Measurements from ENCODE around the gene APOF.

The APOF gene

GRCh38 chr12:56334490-56334793 lies 28.2 kb downstream of the APOF start:
- no peak for FAIRE-seq
- TF ChIP-seq CTCF (IDR thresholded peaks at IDR 0.05; ENCODE audit: insufficient read depth, missing control alignments) = no peak

DNA sequence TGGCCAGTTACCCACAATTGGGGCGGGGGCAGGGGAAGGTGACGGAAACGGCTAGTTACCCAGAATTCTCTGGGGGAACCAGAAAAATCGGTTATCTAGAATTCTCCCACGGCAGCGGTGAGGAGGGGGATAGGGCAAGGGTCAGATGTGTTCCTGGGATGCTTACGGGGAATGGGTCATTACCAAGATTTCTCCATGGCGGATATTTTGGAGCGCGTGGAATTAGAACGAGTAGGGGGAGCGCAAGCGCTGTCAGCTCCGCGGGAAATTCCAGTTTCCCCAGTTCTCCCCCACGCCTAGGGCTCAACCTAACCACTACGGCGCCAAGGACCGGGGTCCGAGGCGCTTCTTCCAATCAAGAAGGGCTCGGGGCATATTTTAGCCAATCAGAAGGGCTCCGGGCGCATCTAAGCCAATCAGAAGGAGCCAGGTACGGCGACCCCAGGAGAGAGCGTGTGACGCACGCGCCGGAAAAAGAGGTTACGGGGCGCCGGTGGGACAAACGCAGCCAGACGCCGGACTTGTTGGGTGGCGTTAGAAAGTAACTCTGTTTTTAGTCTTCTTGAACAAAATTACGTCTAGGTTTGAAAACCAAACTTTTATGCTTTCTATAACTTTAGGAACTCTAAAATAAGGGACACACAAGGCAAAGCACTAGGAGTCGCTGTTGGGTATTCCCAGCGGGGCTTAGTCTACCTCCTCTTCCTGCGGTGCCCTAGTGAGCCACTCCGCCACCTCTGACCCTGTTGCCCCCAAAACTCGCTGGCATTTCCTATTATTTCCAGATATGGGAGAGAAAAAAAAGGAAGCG lies 28.8 kb downstream of the APOF start, which contains the start of gene PAN2:
Gene PAN2 (minus strand): TSS at position 322 of the 811 bp plus-strand sequence. CDS start 906 bp downstream, outside the sequence.
- TF ChIP-seq CTCF (IDR thresholded peaks at IDR 0.05; ENCODE audit: insufficient read depth, missing control alignments) = peak; percentile 49
- no peak for FAIRE-seq
- peak; percentile 96 for DNase-seq (ENCODE audit: insufficient read length, low spot score)

More at GRCh38 chr12:56334490-56334793, 28.2 kb downstream of the APOF start:
- DNase-seq (ENCODE audit: insufficient read length, low spot score) = no peak

- DNase-seq (ENCODE audit: insufficient read length, low spot score) = no peak
- FAIRE-seq = no peak
- no peak for TF ChIP-seq CTCF (IDR thresholded peaks at IDR 0.05; ENCODE audit: insufficient read depth, missing control alignments)
These were observed 29.4 kb downstream of the APOF start for GRCh38 chr12:56333197-56333678.

DNA sequence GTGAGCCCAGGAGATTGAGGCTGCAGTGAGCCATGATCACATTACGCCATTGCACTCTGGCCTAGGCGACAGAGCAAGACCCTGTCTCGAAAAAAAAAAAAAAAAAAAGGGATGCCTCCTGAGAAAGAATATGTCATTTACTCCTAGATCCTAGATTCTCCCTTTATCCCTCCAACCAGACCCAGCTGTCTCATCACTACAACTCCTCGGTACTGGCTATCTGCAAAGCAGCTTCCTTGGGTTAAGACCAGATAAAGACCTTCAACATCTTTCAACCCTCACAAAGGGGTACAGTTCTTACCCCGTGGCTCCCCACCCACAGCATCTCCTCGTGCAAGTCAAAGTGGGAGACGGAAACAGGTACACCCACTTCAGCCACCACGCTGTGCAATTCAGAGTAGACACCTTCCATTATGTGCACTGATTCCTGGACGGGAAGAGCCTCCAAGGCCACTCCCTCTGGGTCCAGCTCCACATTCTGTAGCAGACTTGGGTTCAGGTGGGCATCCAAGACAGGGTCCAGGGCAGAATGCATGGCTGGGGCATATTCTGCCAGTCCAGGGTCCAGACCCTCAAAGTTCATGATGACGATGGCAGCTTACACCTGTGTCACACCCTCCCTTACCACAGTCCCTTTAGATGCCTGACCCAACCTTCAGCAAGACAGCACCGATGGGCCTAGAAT lies 30.0 kb downstream of the APOF start:
- TF ChIP-seq CTCF (IDR thresholded peaks at IDR 0.05; ENCODE audit: insufficient read depth, missing control alignments) = no peak
- DNase-seq (ENCODE audit: insufficient read length, low spot score) = no peak
- no peak for FAIRE-seq

DNA sequence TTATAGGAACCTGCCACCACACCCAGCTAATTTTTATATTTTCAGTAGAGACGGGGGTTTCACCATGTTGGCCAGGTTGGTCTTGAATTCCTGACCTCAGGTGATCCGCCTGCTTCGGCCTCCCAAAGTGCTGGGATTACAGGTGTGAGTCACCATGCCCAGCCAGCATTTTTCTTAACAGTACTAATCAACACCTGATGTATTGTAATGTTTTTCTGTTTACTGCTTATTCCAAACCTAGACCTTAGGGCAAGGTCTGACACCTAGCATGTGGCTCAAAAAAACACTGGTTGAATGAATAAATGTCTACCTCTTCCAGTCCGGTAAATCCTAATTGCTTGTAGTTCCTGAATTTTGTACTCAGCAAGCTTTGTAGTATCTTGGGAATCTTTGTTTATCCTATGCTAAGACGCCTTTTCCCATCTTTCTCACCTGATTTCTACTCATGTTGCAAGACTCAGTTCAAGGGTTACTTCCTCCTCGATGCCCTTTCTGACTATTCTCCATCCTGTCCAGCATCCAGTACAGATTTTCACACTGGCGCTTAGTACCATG lies 31.6 kb downstream of the APOF start:
- DNase-seq (ENCODE audit: insufficient read length, low spot score) (no peak), FAIRE-seq (no peak)
- no peak for TF ChIP-seq CTCF (IDR thresholded peaks at IDR 0.05; ENCODE audit: insufficient read depth, missing control alignments)

GRCh38 chr12:56326533-56326932 lies 36.1 kb downstream of the APOF start:
- DNase-seq (ENCODE audit: insufficient read length, low spot score) (no peak), FAIRE-seq (no peak)
- TF ChIP-seq CTCF (IDR thresholded peaks at IDR 0.05; ENCODE audit: insufficient read depth, missing control alignments) = no peak
